GM18907 (cell line): ENCODE results near the gene EML6.

Experiments used
- ATAC-seq: cut with Tn5 transposase; IDR thresholded peaks from one replicate; pipeline ENCODE4 v1.9.1; 2021; ENCODE audit warnings: mild to moderate bottlenecking, moderate library complexity; ENCODE audit not compliant: unreplicated experiment

The EML6 gene

GRCh38 chr2:54957321-54957999 lies 234.0 kb downstream of the EML6 start:
- no peak for ATAC-seq

DNA sequence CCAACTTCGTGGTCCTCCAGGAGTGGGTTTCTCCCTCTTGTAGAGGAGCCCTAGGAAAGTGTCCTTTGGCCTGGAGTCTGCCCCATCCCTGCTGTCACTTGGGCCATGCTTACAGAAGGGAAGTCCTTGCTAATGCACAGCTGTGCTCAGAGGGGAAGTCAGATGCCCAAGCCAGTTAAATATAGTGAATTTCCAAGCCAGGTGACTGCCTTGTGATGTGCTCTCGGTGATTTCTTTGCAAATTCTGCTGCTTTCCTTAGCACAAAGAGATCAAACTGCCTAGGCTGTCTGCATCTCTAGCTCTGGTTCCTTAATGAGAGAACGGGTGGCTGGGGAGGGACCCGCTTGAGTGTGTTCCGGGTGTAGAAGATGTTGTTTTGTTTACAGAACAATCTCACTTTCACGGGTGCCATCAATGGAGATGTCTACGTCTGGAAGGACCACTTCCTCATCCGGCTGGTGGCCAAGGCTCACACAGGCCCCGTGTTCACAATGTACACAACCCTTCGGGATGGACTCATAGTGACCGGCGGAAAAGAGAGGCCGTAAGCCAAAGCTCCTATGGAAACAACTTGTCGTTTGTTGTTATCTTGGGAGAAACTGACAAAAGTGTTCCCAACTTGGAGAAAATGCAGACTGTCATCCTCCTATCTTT lies 235.4 kb downstream of the EML6 start:
- no peak for ATAC-seq

- ATAC-seq, result no peak
Observed at GRCh38 chr2:54960164-54960563, 236.7 kb downstream of the EML6 start.

DNA sequence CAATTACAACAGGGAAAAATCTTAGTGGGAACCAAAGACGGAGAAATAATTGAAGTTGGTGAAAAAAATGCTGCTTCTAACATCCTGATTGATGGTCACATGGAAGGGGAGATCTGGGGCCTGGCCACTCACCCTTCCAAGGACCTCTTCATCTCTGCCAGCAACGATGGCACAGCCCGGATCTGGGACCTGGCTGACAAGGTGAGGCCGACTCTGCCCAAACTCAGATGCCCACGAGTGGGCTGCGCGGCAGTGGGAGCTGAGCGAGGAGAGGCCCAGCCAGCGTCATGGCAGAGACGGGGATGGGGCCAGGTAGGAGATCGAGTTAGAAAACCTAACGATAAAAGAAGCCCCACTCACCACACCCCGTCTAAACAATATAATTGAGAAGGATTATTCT lies 239.0 kb downstream of the EML6 start:
- ATAC-seq, result no peak

GRCh38 chr2:54962935-54963440 lies 239.5 kb downstream of the EML6 start:
- ATAC-seq, result no peak

DNA sequence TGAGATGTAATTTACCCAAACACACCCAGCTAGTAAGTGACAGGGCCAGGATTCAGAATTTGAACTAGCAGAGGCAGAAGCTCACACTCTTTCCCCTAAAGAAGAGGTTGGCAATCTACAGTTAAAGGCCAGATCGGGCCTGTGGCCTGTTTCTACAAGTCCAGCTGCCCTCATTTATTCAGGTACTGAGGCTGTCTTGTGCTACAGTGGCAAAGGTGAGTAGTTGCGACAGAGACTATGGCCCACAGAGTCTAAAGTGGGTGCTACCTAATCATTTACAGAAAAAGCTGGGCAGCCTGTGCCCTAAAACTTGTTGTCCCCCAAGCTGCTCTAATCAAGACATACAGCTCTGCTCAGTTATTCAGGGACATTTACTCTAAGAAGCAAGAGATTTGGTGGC lies 240.0 kb downstream of the EML6 start:
- ATAC-seq, result no peak

GRCh38 chr2:54964271-54964670 lies 240.8 kb downstream of the EML6 start:
- no peak for ATAC-seq

- no peak for ATAC-seq
Observed at GRCh38 chr2:54964816-54965215, 241.4 kb downstream of the EML6 start.

- ATAC-seq, result no peak
Observed at GRCh38 chr2:54965425-54965824, 242.0 kb downstream of the EML6 start.

GRCh38 chr2:54966165-54966832 lies 242.8 kb downstream of the EML6 start:
- ATAC-seq, result no peak

GRCh38 chr2:54966837-54967236 lies 243.4 kb downstream of the EML6 start:
- ATAC-seq, result no peak

- ATAC-seq, result no peak
Observed at GRCh38 chr2:54967269-54967668, 243.8 kb downstream of the EML6 start.

DNA sequence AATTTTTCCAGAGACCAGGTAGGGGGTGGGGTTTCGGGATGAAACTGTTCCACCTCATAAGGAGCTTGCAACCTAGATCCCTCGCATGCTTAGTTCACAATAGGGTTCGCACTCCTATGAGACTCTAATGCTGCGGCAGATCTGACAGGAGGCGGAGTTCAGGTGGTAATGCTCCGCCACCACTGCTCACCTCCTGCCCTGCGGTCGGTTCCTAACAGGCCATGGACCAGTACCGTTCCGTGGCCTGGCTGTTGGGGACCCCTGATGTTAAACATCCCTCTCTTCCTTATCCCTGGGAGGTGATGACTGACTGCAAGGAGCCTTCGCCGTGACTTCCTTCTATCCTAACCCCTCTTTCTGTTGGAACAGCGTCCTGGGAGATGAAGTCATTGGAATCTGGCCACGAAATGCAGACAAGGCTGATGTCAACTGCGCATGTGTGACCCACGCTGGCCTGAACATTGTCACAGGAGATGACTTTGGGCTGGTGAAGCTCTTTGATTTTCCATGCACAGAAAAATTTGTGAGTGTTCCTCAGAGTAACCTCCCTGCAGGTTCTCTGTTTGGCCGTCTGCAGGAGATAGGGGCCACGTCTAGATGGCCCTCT lies 244.4 kb downstream of the EML6 start:
- ATAC-seq, result no peak

GRCh38 chr2:54968561-54969218 lies 245.2 kb downstream of the EML6 start:
- ATAC-seq, result no peak

- no peak for ATAC-seq
Observed at GRCh38 chr2:54969295-54969939, 246.0 kb downstream of the EML6 start.

- no peak for ATAC-seq
Observed at GRCh38 chr2:54969940-54970338, 246.5 kb downstream of the EML6 start.

DNA sequence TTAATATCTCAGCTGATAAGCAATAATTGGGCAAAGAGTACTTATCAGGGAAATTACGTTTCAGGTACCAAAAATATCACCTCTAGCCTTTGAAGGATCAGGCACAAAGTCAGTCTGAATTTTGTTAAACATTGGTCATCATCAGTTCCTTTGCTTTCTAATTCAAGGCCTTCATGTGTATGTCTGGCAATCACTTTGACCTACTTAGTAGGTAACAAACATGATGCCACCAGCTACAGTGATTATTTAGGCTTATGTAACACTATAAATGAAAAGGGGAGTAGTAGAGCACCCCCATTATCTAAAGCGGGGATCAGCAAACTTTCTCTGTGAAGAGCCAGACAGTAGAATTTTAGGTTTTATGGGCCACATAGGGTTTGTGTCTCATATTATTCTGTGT lies 251.7 kb downstream of the EML6 start:
- no peak for ATAC-seq

DNA sequence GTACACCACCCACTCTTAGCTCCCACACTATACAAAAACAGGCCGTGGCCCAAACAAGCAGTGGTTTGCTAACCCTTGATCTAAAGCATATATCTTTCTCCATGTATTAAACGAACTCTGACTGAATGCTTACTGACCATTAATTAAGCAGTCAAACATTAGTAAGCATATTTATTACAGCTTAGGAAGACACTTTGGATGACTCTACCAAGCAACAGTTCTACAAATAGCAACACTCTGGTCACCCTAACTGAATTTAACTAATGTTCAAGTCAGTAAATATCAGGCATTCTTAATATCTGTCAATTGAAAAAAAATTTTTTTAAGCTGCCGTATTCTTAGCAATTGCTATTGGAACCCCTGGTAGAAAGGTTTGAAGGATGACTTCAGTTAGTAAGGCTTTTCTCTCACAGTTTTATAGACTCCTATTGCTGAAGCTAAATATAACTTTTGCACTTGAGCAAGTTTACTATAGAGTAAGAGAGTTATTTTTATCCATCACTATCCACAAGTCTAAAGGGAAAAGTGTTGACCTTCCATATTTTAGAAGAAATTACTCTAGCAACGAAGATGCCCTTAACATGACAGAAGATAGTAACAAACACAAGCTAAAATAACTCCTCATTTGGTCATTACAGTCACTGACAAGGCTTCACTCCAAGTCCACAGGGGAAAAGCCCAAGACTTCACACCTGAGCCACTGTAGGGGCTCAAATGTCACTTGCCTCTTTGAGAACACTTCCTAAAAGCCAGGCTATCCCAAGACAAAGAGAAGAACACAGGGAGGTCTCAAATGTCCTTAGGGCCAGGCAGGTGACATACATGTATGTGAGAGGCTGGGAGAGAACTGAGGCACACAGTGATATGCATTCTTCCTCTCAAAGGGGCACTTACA lies 252.4 kb downstream of the EML6 start:
- ATAC-seq, result no peak

GRCh38 chr2:54977149-54977548 lies 253.7 kb downstream of the EML6 start:
- ATAC-seq, result peak; percentile 88
